K562 (cell line): Measurements from ENCODE around the gene RABL3. TPM values are rescaled to one million over a fixed set of nuclear protein-coding genes. Genes with fewer than 3 reads are reported as not detected.

Experiments used
- ATAC-seq: fragments of 200-7000 bp; cut with Tn5 transposase; 3 replicates; pipeline ENCODE4 v1.9.1; 2020; ENCODE audit warnings: moderate library complexity
- BruUV-seq: library from RNA; stranded (reverse); fragments of 400-500 nt; replicated peaks from 2 replicates; lab custom pipeline; 2021; lab: Mats Ljungman, UMichigan
- CTCF ChIA-PET: fragments of 300-600 bp; formaldehyde crosslinking; extraction: SDS; loops from one replicate; lab custom pipeline; 2021; ENCODE audit warnings: low intra/inter-chr PET ratio; lab: Yijun Ruan, JAX
- POLR2A ChIA-PET: fragments of 300-600, 350-650 bp; sonication (Branson Sonifier 250); formaldehyde crosslinking; extraction: SDS; loops from one replicate; lab custom pipeline; 2021; ENCODE audit warnings: antibody characterized with exemption, inconsistent platforms; lab: Yijun Ruan, JAX
- DNase-seq, 4 experiments: peaks; one replicate each; pipeline versions ENCODE4 v3.0.0 to v3.0.0-alpha.2; 2011 to 2018; ENCODE audit warnings: low spot score in 3 of 4, mixed read lengths in 3 of 4; ENCODE audit errors: extremely low read depth in 1 of 4
- FAIRE-seq: peaks from 2 replicates; lab custom pipeline; 2011; peaks lifted over from hg19 to GRCh38; lab: Jason Lieb, UNC
- H2AFZ ChIP-seq: 2 replicates; pipeline ENCODE4 v1.6.0; 2011; ENCODE audit warnings: low read depth, low read length, control low read depth, inconsistent platforms
- H3K27ac ChIP-seq: fragments of 200-600 bp; 3 replicates; pipeline ENCODE4 v1.8.0; 2011; ENCODE audit warnings: low read depth, mild to moderate bottlenecking, control low read depth, inconsistent platforms, low read length, moderate library complexity, mixed read lengths; ENCODE audit errors: extremely low read depth
- H3K27me3 ChIP-seq, 2 experiments: fragments of 300-600 bp in 1 of 2; 2 replicates in 1 of 2; 3 replicates in 1 of 2; pipeline versions ENCODE4 v1.6.0 to v1.8.0; 2011; ENCODE audit warnings: inconsistent platforms in 2 of 2, low read length in 2 of 2, mild to moderate bottlenecking in 1 of 2, mixed read lengths in 1 of 2, moderate library complexity in 1 of 2; ENCODE audit not compliant: control insufficient read depth in 2 of 2, insufficient read depth in 2 of 2
- H3K36me3 ChIP-seq: fragments of 300-600 bp; 3 replicates; pipeline ENCODE4 v1.8.0; 2011; ENCODE audit warnings: mild to moderate bottlenecking, low read length, inconsistent platforms; ENCODE audit not compliant: control insufficient read depth, insufficient read depth
- H3K4me1 ChIP-seq, 2 experiments: fragments of 200-600 bp in 1 of 2; replicated peaks in 1 of 2; 2 replicates in 1 of 2; 3 replicates in 1 of 2; pipeline versions ENCODE4 v1.5.1 to v1.8.0; 2011; ENCODE audit warnings: inconsistent platforms in 2 of 2, low read length in 2 of 2, mild to moderate bottlenecking in 1 of 2, mixed read lengths in 1 of 2, moderate library complexity in 1 of 2; ENCODE audit not compliant: control insufficient read depth in 2 of 2, insufficient read depth in 2 of 2
- H3K4me2 ChIP-seq: 2 replicates; pipeline ENCODE4 v1.6.1; 2011; ENCODE audit warnings: low read length, control low read depth, inconsistent platforms, mixed read lengths; ENCODE audit not compliant: insufficient read depth
- H3K4me3 ChIP-seq: fragments of 200-600 bp; sonication (generic), shearing (Covaris generic); 2 replicates; pipeline ENCODE4 v1.5.1; 2016; ENCODE audit warnings: control low read depth, inconsistent platforms
- H3K79me2 ChIP-seq: fragments of 200-600 bp; 3 replicates; pipeline ENCODE4 v1.8.0; 2011; ENCODE audit warnings: low read length, inconsistent platforms; ENCODE audit not compliant: control insufficient read depth, insufficient read depth
- H3K9ac ChIP-seq, 2 experiments: 2 replicates each; pipeline versions ENCODE4 v1.6.0 to v1.6.1; 2011; ENCODE audit warnings: low read depth in 2 of 2, low read length in 2 of 2, control low read depth in 1 of 2, inconsistent platforms in 1 of 2, mild to moderate bottlenecking in 1 of 2, mixed read lengths in 1 of 2; ENCODE audit not compliant: insufficient read depth in 1 of 2
- H3K9me1 ChIP-seq: one replicate; pipeline ENCODE4 v1.6.0; 2011; ENCODE audit warnings: inconsistent platforms, mild to moderate bottlenecking, low read length, moderate library complexity; ENCODE audit not compliant: control insufficient read depth, insufficient read depth
- H3K9me3 ChIP-seq: replicated peaks from 2 replicates; pipeline ENCODE4 v1.5.1; 2011; ENCODE audit warnings: low read depth, low read length, inconsistent platforms; ENCODE audit not compliant: control insufficient read depth, insufficient read depth
- H4K20me1 ChIP-seq: replicated peaks from 2 replicates; pipeline ENCODE4 v1.6.1; 2011; ENCODE audit warnings: low read length, inconsistent platforms, mixed read lengths; ENCODE audit not compliant: control insufficient read depth, insufficient read depth
- ARID4B ChIP-seq: sonication (generic); formaldehyde crosslinking; IDR thresholded peaks from 2 replicates; pipeline ENCODE4 v1.8.0; 2022; ENCODE audit warnings: mild to moderate bottlenecking, missing genetic modification reagents
- ATF4 ChIP-seq: fragments of 450-650 bp; formaldehyde crosslinking; IDR thresholded peaks from 2 replicates; pipeline ENCODE4 v1.4.0; 2022; ENCODE audit warnings: mild to moderate bottlenecking, moderate library complexity
- KAT2B ChIP-seq: IDR thresholded peaks from one replicate; pipeline ENCODE4 v1.6.1; 2012; ENCODE audit warnings: low read depth, mild to moderate bottlenecking, control low read depth, inconsistent platforms, low read length, moderate library complexity
- PTBP1 ChIP-seq: fragments of 200-400 bp; formaldehyde crosslinking; IDR thresholded peaks from 2 replicates; pipeline ENCODE4 v1.6.1; 2017; ENCODE audit warnings: low read depth, low read length
- SAFB ChIP-seq: fragments of 200-400 bp; formaldehyde crosslinking; IDR thresholded peaks from 2 replicates; pipeline ENCODE4 v1.6.1; 2017; ENCODE audit warnings: low read depth, low read length, borderline replicate concordance
- SNRNP70 ChIP-seq: fragments of 200-400 bp; formaldehyde crosslinking; optimal IDR thresholded peaks from 2 replicates; pipeline ENCODE3; 2017; ENCODE audit warnings: low read depth, low read length
- ZBTB11 ChIP-seq, 3 experiments: fragments of 200-800 bp in 1 of 3; fragments of 250-450 bp in 1 of 3; fragments of 450-650 bp in 1 of 3; sonication (Bioruptor Pico) in 1 of 3; sonication (Bioruptor generic) in 1 of 3; formaldehyde crosslinking in 1 of 3; IDR thresholded peaks; 2 replicates each; pipeline versions ENCODE4 v1.6.1 to v1.8.0; 2016 to 2022; ENCODE audit warnings: mild to moderate bottlenecking in 2 of 3, missing genetic modification characterization in 2 of 3, missing compliant biosample characterization in 1 of 3, moderate library complexity in 1 of 3
- ZBTB43 ChIP-seq: sonication (generic); formaldehyde crosslinking; IDR thresholded peaks from 2 replicates; pipeline ENCODE4 v1.8.0; 2023; ENCODE audit warnings: mild to moderate bottlenecking, missing genetic modification reagents
- ZKSCAN8 ChIP-seq: fragments of 200-800 bp; sonication (Bioruptor generic); IDR thresholded peaks from 2 replicates; pipeline ENCODE4 v1.6.1; 2016; ENCODE audit warnings: missing genetic modification characterization, missing compliant biosample characterization
- WGBS: fragments of 100-300 bp; shearing (Covaris generic); methylation state at CpG from one replicate; pipeline ENCODE4 v1.1.6; 2016; ENCODE audit warnings: low coverage, mixed read lengths; ENCODE audit not compliant: insufficient coverage; ENCODE audit errors: missing lambda C conversion rate; 5-methylcytosine and 5-hydroxymethylcytosine counted together
- in situ Hi-C: fragments of 300-500 bp; cut with MboI; formaldehyde crosslinking; loops from 4 replicates; pipeline ENCODE4 v1.15.0; 2018; ENCODE audit warnings: inconsistent platforms, mixed read lengths
- intact Hi-C: fragments of 100-400 bp; cut with micrococcal nuclease; formaldehyde crosslinking; loops from 2 replicates; pipeline ENCODE4 v1.14.2; 2022
- polyA plus RNA-seq, 8 experiments: library from polyadenylated mRNA; depleted of rRNA in 4 of 8; stranded (reverse) in 5 of 8; unstranded in 3 of 8; fragments of >200 nt; fragmentation: Nextera tagmentation in 2 of 8; fragmentation: Illumina TruSeq in 1 of 8; extraction: Ambion mirVana in 2 of 8; extraction: Trizol in 1 of 8; gene quantifications; 2 replicates each; pipeline versions ENCODE4 v1.2.1 to v1.2.3, GENCODE V29; 2011 to 2014; ENCODE audit warnings: inconsistent platforms in 1 of 8, missing spikeins in 1 of 8
- total RNA-seq, 7 experiments: library from RNA; depleted of rRNA in 6 of 7; stranded (reverse); fragments of >200 nt in 6 of 7; fragmentation: Illumina TruSeq in 2 of 7; extraction: Trizol in 2 of 7; gene quantifications; 2 replicates each; pipeline versions ENCODE4 v1.2.1 to v1.2.3, GENCODE V29; 2011 to 2021; ENCODE audit warnings: low replicate concordance in 1 of 7

RABL3 gene
- total and polyA plus RNA-seq, 9 of the 15 experiments (the other 6 are each of a cell fraction or from before 2014, with no cell fraction given): 6.5 to 30.7 (median 12.3) TPM

- TF ChIP-seq ZBTB43 (CRISPR knock-in tag) (no peak), KAT2B (no peak), ZBTB11 (CRISPR knock-in tag; IDR thresholded peaks at IDR 0.05) (no peak)
- TF ChIP-seq, all 486 proteins: peak for 0
These were observed 35.4 kb downstream of the RABL3 start (continued) for GRCh38 chr3:120706950-120707349.

- H4K20me1 ChIP-seq: no peaks in the 10 kb centered on the region
- no peak overlapping the region for H3K4me3 ChIP-seq
- no peak for FAIRE-seq
- ChIA-PET CTCF (no interaction called here), POLR2A (no interaction called here)
- WGBS: 59% methylated on average over 3 of the region's 5 CpGs
- no peak for DNase-seq
- no peak overlapping the region for H3K9ac ChIP-seq
- no peaks in the 10 kb centered on the region for H3K27me3 ChIP-seq
- no peak for ATAC-seq
- in situ Hi-C loops: no loop called here
- BruUV-seq: no TSS peak
- no peaks in the 10 kb centered on the region for H3K9me3 ChIP-seq
- intact Hi-C loops: no loop called here
- H3K79me2 ChIP-seq: no peaks in the 10 kb centered on the region
- no peak overlapping the region for H3K4me2 ChIP-seq
- no peak overlapping the region for H3K27ac ChIP-seq
- H3K9me1 ChIP-seq: no peaks in the 10 kb centered on the region
- H3K4me1 ChIP-seq: no peaks in the 10 kb centered on the region
- no peak overlapping the region for H2AFZ ChIP-seq
- H3K36me3 ChIP-seq: no peaks in the 10 kb centered on the region
- TF ChIP-seq SNRNP70 (no peak), ZKSCAN8 (CRISPR knock-in tag) (no peak), ATF4 (CRISPR knock-in tag) (no peak), PTBP1 (no peak), SAFB (no peak), ARID4B (CRISPR knock-in tag) (no peak)
These were observed 36.3 kb downstream of the RABL3 start for GRCh38 chr3:120705884-120706582.
